GM19468 (cell line): ENCODE results near the gene CLN6.
"Not testable (repeated sequence)": the region's sequence is repeated elsewhere in the genome, so short reads cannot be mapped to it uniquely, and the experiment has no call there.

Experiments
- ATAC-seq: cut with Tn5 transposase; IDR thresholded peaks from one replicate; pipeline ENCODE4 v1.9.1; 2021; ENCODE audit warnings: mild to moderate bottlenecking, moderate library complexity, moderate number of reproducible peaks; ENCODE audit not compliant: unreplicated experiment; ENCODE audit errors: extremely low read depth

CLN6 gene

GRCh38 chr15:68208636-68209240 lies 20.8 kb downstream of the CLN6 start:
- ATAC-seq: no peak

- ATAC-seq: no peak
Observed at GRCh38 chr15:68208136-68208535, 21.4 kb downstream of the CLN6 start.

- ATAC-seq: no peak
Observed at GRCh38 chr15:68207176-68207935, 22.2 kb downstream of the CLN6 start.

- no peak for ATAC-seq
Observed at GRCh38 chr15:68206711-68207151, 22.8 kb downstream of the CLN6 start.

- ATAC-seq: no peak
Observed at GRCh38 chr15:68205954-68206539, 23.5 kb downstream of the CLN6 start.

- no peak for ATAC-seq
Observed at GRCh38 chr15:68205558-68205944, 24.0 kb downstream of the CLN6 start.

- ATAC-seq: no peak
Observed at GRCh38 chr15:68204776-68205557, 24.6 kb downstream of the CLN6 start, which contains the start of gene CALML4. Gene CALML4, minus strand, starts transcription at chr15:68205332. Its CDS starts 85 bp downstream, at chr15:68205247.

GRCh38 chr15:68204361-68204760 lies 25.2 kb downstream of the CLN6 start:
- no peak for ATAC-seq

GRCh38 chr15:68203956-68204355 lies 25.6 kb downstream of the CLN6 start:
- no peak for ATAC-seq

- ATAC-seq: no peak
Observed at GRCh38 chr15:68203486-68203885, 26.0 kb downstream of the CLN6 start.

GRCh38 chr15:68202994-68203393 lies 26.5 kb downstream of the CLN6 start:
- ATAC-seq: not testable (repeated sequence)

GRCh38 chr15:68201879-68202261 lies 27.7 kb downstream of the CLN6 start:
- ATAC-seq: no peak

- ATAC-seq: no peak
Observed at GRCh38 chr15:68201153-68201878, 28.2 kb downstream of the CLN6 start.

GRCh38 chr15:68200016-68200861 lies 29.3 kb downstream of the CLN6 start:
- no peak for ATAC-seq

GRCh38 chr15:68199340-68199739 lies 30.2 kb downstream of the CLN6 start:
- ATAC-seq: no peak

GRCh38 chr15:68197661-68198437 lies 31.7 kb downstream of the CLN6 start:
- no peak for ATAC-seq

GRCh38 chr15:68197170-68197492 lies 32.4 kb downstream of the CLN6 start:
- ATAC-seq: no peak

GRCh38 chr15:68196445-68197169 lies 32.9 kb downstream of the CLN6 start:
- no peak for ATAC-seq
